K562 (cell line): ENCODE data around the gene KRTAP5-5. TPM values are rescaled to one million over a fixed set of nuclear protein-coding genes. Genes with fewer than 3 reads are reported as not detected.

Source experiments
- ATAC-seq: fragments of 200-7000 bp; cut with Tn5 transposase; 3 replicates; pipeline ENCODE4 v1.9.1; 2020; ENCODE audit warnings: moderate library complexity
- BruUV-seq: library from RNA; stranded (reverse); fragments of 400-500 nt; replicated peaks from 2 replicates; lab custom pipeline; 2021; lab: Mats Ljungman, UMichigan
- CTCF ChIA-PET: fragments of 300-600 bp; formaldehyde crosslinking; extraction: SDS; loops from one replicate; lab custom pipeline; 2021; ENCODE audit warnings: low intra/inter-chr PET ratio; lab: Yijun Ruan, JAX
- POLR2A ChIA-PET: fragments of 300-600, 350-650 bp; sonication (Branson Sonifier 250); formaldehyde crosslinking; extraction: SDS; loops from one replicate; lab custom pipeline; 2021; ENCODE audit warnings: antibody characterized with exemption, inconsistent platforms; lab: Yijun Ruan, JAX
- DNase-seq, 4 experiments: peaks; one replicate each; pipeline versions ENCODE4 v3.0.0 to v3.0.0-alpha.2; 2011 to 2018; ENCODE audit warnings: low spot score in 3 of 4, mixed read lengths in 3 of 4; ENCODE audit errors: extremely low read depth in 1 of 4
- FAIRE-seq: peaks from 2 replicates; lab custom pipeline; 2011; peaks lifted over from hg19 to GRCh38; lab: Jason Lieb, UNC
- H2AFZ ChIP-seq: 2 replicates; pipeline ENCODE4 v1.6.0; 2011; ENCODE audit warnings: low read depth, low read length, control low read depth, inconsistent platforms
- H3K27ac ChIP-seq: fragments of 200-600 bp; 3 replicates; pipeline ENCODE4 v1.8.0; 2011; ENCODE audit warnings: low read depth, mild to moderate bottlenecking, control low read depth, inconsistent platforms, low read length, moderate library complexity, mixed read lengths; ENCODE audit errors: extremely low read depth
- H3K27me3 ChIP-seq, 2 experiments: fragments of 300-600 bp in 1 of 2; 2 replicates in 1 of 2; 3 replicates in 1 of 2; pipeline versions ENCODE4 v1.6.0 to v1.8.0; 2011; ENCODE audit warnings: inconsistent platforms in 2 of 2, low read length in 2 of 2, mild to moderate bottlenecking in 1 of 2, mixed read lengths in 1 of 2, moderate library complexity in 1 of 2; ENCODE audit not compliant: control insufficient read depth in 2 of 2, insufficient read depth in 2 of 2
- H3K36me3 ChIP-seq: fragments of 300-600 bp; 3 replicates; pipeline ENCODE4 v1.8.0; 2011; ENCODE audit warnings: mild to moderate bottlenecking, low read length, inconsistent platforms; ENCODE audit not compliant: control insufficient read depth, insufficient read depth
- H3K4me1 ChIP-seq, 2 experiments: fragments of 200-600 bp in 1 of 2; replicated peaks in 1 of 2; 2 replicates in 1 of 2; 3 replicates in 1 of 2; pipeline versions ENCODE4 v1.5.1 to v1.8.0; 2011; ENCODE audit warnings: inconsistent platforms in 2 of 2, low read length in 2 of 2, mild to moderate bottlenecking in 1 of 2, mixed read lengths in 1 of 2, moderate library complexity in 1 of 2; ENCODE audit not compliant: control insufficient read depth in 2 of 2, insufficient read depth in 2 of 2
- H3K4me2 ChIP-seq: 2 replicates; pipeline ENCODE4 v1.6.1; 2011; ENCODE audit warnings: low read length, control low read depth, inconsistent platforms, mixed read lengths; ENCODE audit not compliant: insufficient read depth
- H3K4me3 ChIP-seq: fragments of 200-600 bp; sonication (generic), shearing (Covaris generic); 2 replicates; pipeline ENCODE4 v1.5.1; 2016; ENCODE audit warnings: control low read depth, inconsistent platforms
- H3K79me2 ChIP-seq: fragments of 200-600 bp; 3 replicates; pipeline ENCODE4 v1.8.0; 2011; ENCODE audit warnings: low read length, inconsistent platforms; ENCODE audit not compliant: control insufficient read depth, insufficient read depth
- H3K9ac ChIP-seq, 2 experiments: 2 replicates each; pipeline versions ENCODE4 v1.6.0 to v1.6.1; 2011; ENCODE audit warnings: low read depth in 2 of 2, low read length in 2 of 2, control low read depth in 1 of 2, inconsistent platforms in 1 of 2, mild to moderate bottlenecking in 1 of 2, mixed read lengths in 1 of 2; ENCODE audit not compliant: insufficient read depth in 1 of 2
- H3K9me1 ChIP-seq: one replicate; pipeline ENCODE4 v1.6.0; 2011; ENCODE audit warnings: inconsistent platforms, mild to moderate bottlenecking, low read length, moderate library complexity; ENCODE audit not compliant: control insufficient read depth, insufficient read depth
- H3K9me3 ChIP-seq: replicated peaks from 2 replicates; pipeline ENCODE4 v1.5.1; 2011; ENCODE audit warnings: low read depth, low read length, inconsistent platforms; ENCODE audit not compliant: control insufficient read depth, insufficient read depth
- H4K20me1 ChIP-seq: replicated peaks from 2 replicates; pipeline ENCODE4 v1.6.1; 2011; ENCODE audit warnings: low read length, inconsistent platforms, mixed read lengths; ENCODE audit not compliant: control insufficient read depth, insufficient read depth
- CHD1 ChIP-seq: fragments of 200-600 bp; sonication (generic); IDR thresholded peaks from one replicate; pipeline ENCODE4 v1.6.1; 2012; ENCODE audit warnings: mild to moderate bottlenecking, moderate library complexity, low read length, inconsistent platforms
- E4F1 ChIP-seq: fragments of 250-450 bp; sonication (Bioruptor Pico); IDR thresholded peaks from 2 replicates; pipeline ENCODE4 v1.5.0; 2021; ENCODE audit warnings: mild to moderate bottlenecking, borderline replicate concordance
- NFIX ChIP-seq: fragments of 250-450 bp; sonication (Bioruptor Pico); IDR thresholded peaks from 2 replicates; pipeline ENCODE4 v1.4.0; 2020; ENCODE audit warnings: low read depth, mild to moderate bottlenecking, moderate library complexity
- PRPF4 ChIP-seq: fragments of 200-400 bp; formaldehyde crosslinking; IDR thresholded peaks from one replicate; pipeline ENCODE4 v1.6.1; 2017; ENCODE audit warnings: low read length, low read depth, mild to moderate bottlenecking; ENCODE audit not compliant: insufficient read depth, poor library complexity, severe bottlenecking
- PURB ChIP-seq: sonication (generic); formaldehyde crosslinking; IDR thresholded peaks from 2 replicates; pipeline ENCODE4 v1.9.0; 2021; ENCODE audit warnings: low read depth, mild to moderate bottlenecking, missing genetic modification reagents
- SNIP1 ChIP-seq: fragments of 450-650 bp; IDR thresholded peaks from 2 replicates; pipeline ENCODE4 v1.7.1; 2017; ENCODE audit warnings: low read depth, mild to moderate bottlenecking
- TCFL5 ChIP-seq: fragments of 250-450 bp; sonication (Bioruptor Pico); conservative IDR thresholded peaks from 2 replicates; pipeline ENCODE4 v1.6.1; 2021; ENCODE audit warnings: mild to moderate bottlenecking, moderate library complexity, matching md5 sums
- TEAD2 ChIP-seq: fragments of 450-650 bp; IDR thresholded peaks from 2 replicates; pipeline ENCODE4 v1.6.1; 2016; ENCODE audit warnings: missing genetic modification characterization, control low read depth, missing compliant biosample characterization
- ZBTB26 ChIP-seq: fragments of 450-650 bp; formaldehyde crosslinking; IDR thresholded peaks from 2 replicates; pipeline ENCODE4 v1.4.0; 2022; ENCODE audit warnings: missing genetic modification characterization
- ZC3H8 ChIP-seq: fragments of 450-650 bp; IDR thresholded peaks from 2 replicates; pipeline ENCODE4 v1.6.1; 2017
- WGBS: fragments of 100-300 bp; shearing (Covaris generic); methylation state at CpG from one replicate; pipeline ENCODE4 v1.1.6; 2016; ENCODE audit warnings: low coverage, mixed read lengths; ENCODE audit not compliant: insufficient coverage; ENCODE audit errors: missing lambda C conversion rate; 5-methylcytosine and 5-hydroxymethylcytosine counted together
- in situ Hi-C: fragments of 300-500 bp; cut with MboI; formaldehyde crosslinking; loops from 4 replicates; pipeline ENCODE4 v1.15.0; 2018; ENCODE audit warnings: inconsistent platforms, mixed read lengths
- intact Hi-C: fragments of 100-400 bp; cut with micrococcal nuclease; formaldehyde crosslinking; loops from 2 replicates; pipeline ENCODE4 v1.14.2; 2022
- polyA plus RNA-seq, 8 experiments: library from polyadenylated mRNA; depleted of rRNA in 4 of 8; stranded (reverse) in 5 of 8; unstranded in 3 of 8; fragments of >200 nt; fragmentation: Nextera tagmentation in 2 of 8; fragmentation: Illumina TruSeq in 1 of 8; extraction: Ambion mirVana in 2 of 8; extraction: Trizol in 1 of 8; gene quantifications; 2 replicates each; pipeline versions ENCODE4 v1.2.1 to v1.2.3, GENCODE V29; 2011 to 2014; ENCODE audit warnings: inconsistent platforms in 1 of 8, missing spikeins in 1 of 8
- total RNA-seq, 7 experiments: library from RNA; depleted of rRNA in 6 of 7; stranded (reverse); fragments of >200 nt in 6 of 7; fragmentation: Illumina TruSeq in 2 of 7; extraction: Trizol in 2 of 7; gene quantifications; 2 replicates each; pipeline versions ENCODE4 v1.2.1 to v1.2.3, GENCODE V29; 2011 to 2021; ENCODE audit warnings: low replicate concordance in 1 of 7

Gene KRTAP5-5
- total and polyA plus RNA-seq, 9 of the 15 experiments (the other 6 are each of a cell fraction or from before 2014, with no cell fraction given), result not detected

- FAIRE-seq, result no peak
- no peak overlapping the region for H3K9ac ChIP-seq
- TF ChIP-seq TCFL5 (CRISPR knock-in tag), result no peak
- TF ChIP-seq CHD1, result no peak
- no peak for TF ChIP-seq ZBTB26 (CRISPR knock-in tag)
- TF ChIP-seq TEAD2 (tag), result no peak
- no peak for TF ChIP-seq PURB (CRISPR knock-in tag)
- no peak for TF ChIP-seq SNIP1
- TF ChIP-seq ZC3H8, result no peak
- TF ChIP-seq NFIX (CRISPR knock-in tag), result no peak
- no peak for TF ChIP-seq PRPF4
- no peak for TF ChIP-seq E4F1 (CRISPR knock-in tag)
- DNase-seq, result no peak
- H2AFZ ChIP-seq, result no peak overlapping the region
- H3K36me3 ChIP-seq, result no peaks in the 10 kb centered on the region
- ChIA-PET POLR2A (interaction anchor here (0.7 kb wide), 1 partner anchor 11 kb away, joined by 4 read pairs; no protein-coding TSS in a partner anchor), CTCF (no interaction called here)
- in situ Hi-C loops, result loop anchor here (25.0 kb wide), 1 partner anchor 332 kb away; no protein-coding TSS in a partner anchor
- no peaks in the 10 kb centered on the region for H3K4me1 ChIP-seq
- no peaks in the 10 kb centered on the region for H3K9me3 ChIP-seq
- no peak overlapping the region for H3K4me2 ChIP-seq
- H4K20me1 ChIP-seq, result no peaks in the 10 kb centered on the region
- H3K27me3 ChIP-seq, result peaks cover 12 to 31% of the 10 kb centered on the region in 2 experiments; a peak in 4 of 5 replicates
- BruUV-seq, result no TSS peak
- intact Hi-C loops, result no loop called here
- 15% methylated on average over 10 of the region's 10 CpGs for WGBS
- ATAC-seq, result no peak
- no peak overlapping the region for H3K27ac ChIP-seq
- H3K9me1 ChIP-seq, result no peaks in the 10 kb centered on the region
- no peaks in the 10 kb centered on the region for H3K79me2 ChIP-seq
- H3K4me3 ChIP-seq, result no peak overlapping the region
These were observed 50.3 kb downstream of the KRTAP5-5 start for GRCh38 chr11:1679881-1680280.

Other genes starting within 250 kb of the KRTAP5-5 start
Only the 7 nearest of the 13 such genes appear.
- 0.18 and 0.29 TPM in 2 replicates for gene DUSP8, start 57.5 kb upstream of the KRTAP5-5 start, total RNA-seq (2014; rRNA removed)
- 0.22 and 0.33 TPM in 2 replicates for gene DUSP8, start 57.5 kb upstream of the KRTAP5-5 start, total RNA-seq (2014; rRNA removed; fragmentation: Illumina TruSeq; extraction: Trizol)
- gene DUSP8, start 57.5 kb upstream of the KRTAP5-5 start, total RNA-seq (2015; rRNA removed; fragmentation: Illumina TruSeq; extraction: Trizol), result 0.14 TPM in 1 of 2 replicates, not detected in the other
- gene DUSP8, start 57.5 kb upstream of the KRTAP5-5 start, total RNA-seq (2021), result 0.83 and 2.0 TPM in 2 replicates
- gene DUSP8, start 57.5 kb upstream of the KRTAP5-5 start, polyA plus RNA-seq (2011; rRNA removed), result 2.0 and 4.4 TPM in 2 replicates
- gene DUSP8, start 57.5 kb upstream of the KRTAP5-5 start, polyA plus RNA-seq (2014; fragmentation: Illumina TruSeq; extraction: Trizol), result 0.86 and 1.7 TPM in 2 replicates
- gene DUSP8, start 57.5 kb upstream of the KRTAP5-5 start, polyA plus RNA-seq (2014; fragmentation: Nextera tagmentation; extraction: Ambion mirVana), result not detected
- 0.50 and 1.0 TPM in 2 replicates for gene DUSP8, start 57.5 kb upstream of the KRTAP5-5 start, polyA plus RNA-seq (2014; rRNA removed)
- not detected in 2 replicates for gene KRTAP5-1, start 44.5 kb upstream of the KRTAP5-5 start, total RNA-seq (2014; rRNA removed)
- not detected in 2 replicates for gene KRTAP5-1, start 44.5 kb upstream of the KRTAP5-5 start, total RNA-seq (2014; rRNA removed; fragmentation: Illumina TruSeq; extraction: Trizol)
- not detected in 2 replicates for gene KRTAP5-1, start 44.5 kb upstream of the KRTAP5-5 start, total RNA-seq (2015; rRNA removed; fragmentation: Illumina TruSeq; extraction: Trizol)
- not detected in 2 replicates for gene KRTAP5-1, start 44.5 kb upstream of the KRTAP5-5 start, total RNA-seq (2021)
- not detected in 2 replicates for gene KRTAP5-1, start 44.5 kb upstream of the KRTAP5-5 start, polyA plus RNA-seq (2011; rRNA removed)
- not detected in 2 replicates for gene KRTAP5-1, start 44.5 kb upstream of the KRTAP5-5 start, polyA plus RNA-seq (2014; fragmentation: Illumina TruSeq; extraction: Trizol)
- not detected for gene KRTAP5-1, start 44.5 kb upstream of the KRTAP5-5 start, polyA plus RNA-seq (2014; fragmentation: Nextera tagmentation; extraction: Ambion mirVana)
- gene KRTAP5-1, start 44.5 kb upstream of the KRTAP5-5 start, polyA plus RNA-seq (2014; rRNA removed), result not detected in 2 replicates
- not detected in 2 replicates for gene KRTAP5-2, start 31.5 kb upstream of the KRTAP5-5 start, total RNA-seq (2014; rRNA removed)
- not detected in 2 replicates for gene KRTAP5-2, start 31.5 kb upstream of the KRTAP5-5 start, total RNA-seq (2014; rRNA removed; fragmentation: Illumina TruSeq; extraction: Trizol)
- not detected in 2 replicates for gene KRTAP5-2, start 31.5 kb upstream of the KRTAP5-5 start, total RNA-seq (2015; rRNA removed; fragmentation: Illumina TruSeq; extraction: Trizol)
- gene KRTAP5-2, start 31.5 kb upstream of the KRTAP5-5 start, total RNA-seq (2021), result not detected in 2 replicates
- gene KRTAP5-2, start 31.5 kb upstream of the KRTAP5-5 start, polyA plus RNA-seq (2011; rRNA removed), result not detected in 2 replicates
- gene KRTAP5-2, start 31.5 kb upstream of the KRTAP5-5 start, polyA plus RNA-seq (2014; fragmentation: Illumina TruSeq; extraction: Trizol), result not detected in 2 replicates
- not detected for gene KRTAP5-2, start 31.5 kb upstream of the KRTAP5-5 start, polyA plus RNA-seq (2014; fragmentation: Nextera tagmentation; extraction: Ambion mirVana)
- gene KRTAP5-2, start 31.5 kb upstream of the KRTAP5-5 start, polyA plus RNA-seq (2014; rRNA removed), result not detected in 2 replicates
- not detected in 2 replicates for gene KRTAP5-3, start 21.3 kb upstream of the KRTAP5-5 start, total RNA-seq (2014; rRNA removed)
- not detected in 2 replicates for gene KRTAP5-3, start 21.3 kb upstream of the KRTAP5-5 start, total RNA-seq (2014; rRNA removed; fragmentation: Illumina TruSeq; extraction: Trizol)
- gene KRTAP5-3, start 21.3 kb upstream of the KRTAP5-5 start, total RNA-seq (2015; rRNA removed; fragmentation: Illumina TruSeq; extraction: Trizol), result not detected in 2 replicates
- not detected in 2 replicates for gene KRTAP5-3, start 21.3 kb upstream of the KRTAP5-5 start, total RNA-seq (2021)
- gene KRTAP5-3, start 21.3 kb upstream of the KRTAP5-5 start, polyA plus RNA-seq (2011; rRNA removed), result not detected in 2 replicates
- gene KRTAP5-3, start 21.3 kb upstream of the KRTAP5-5 start, polyA plus RNA-seq (2014; fragmentation: Illumina TruSeq; extraction: Trizol), result not detected in 2 replicates
- gene KRTAP5-3, start 21.3 kb upstream of the KRTAP5-5 start, polyA plus RNA-seq (2014; fragmentation: Nextera tagmentation; extraction: Ambion mirVana), result not detected
- not detected in 2 replicates for gene KRTAP5-3, start 21.3 kb upstream of the KRTAP5-5 start, polyA plus RNA-seq (2014; rRNA removed)
- gene KRTAP5-4, start 7.6 kb upstream of the KRTAP5-5 start, total RNA-seq (2014; rRNA removed), result not detected in 2 replicates
- not detected in 2 replicates for gene KRTAP5-4, start 7.6 kb upstream of the KRTAP5-5 start, total RNA-seq (2014; rRNA removed; fragmentation: Illumina TruSeq; extraction: Trizol)
- not detected in 2 replicates for gene KRTAP5-4, start 7.6 kb upstream of the KRTAP5-5 start, total RNA-seq (2015; rRNA removed; fragmentation: Illumina TruSeq; extraction: Trizol)
- not detected in 2 replicates for gene KRTAP5-4, start 7.6 kb upstream of the KRTAP5-5 start, total RNA-seq (2021)
- gene KRTAP5-4, start 7.6 kb upstream of the KRTAP5-5 start, polyA plus RNA-seq (2011; rRNA removed), result not detected in 2 replicates
- not detected in 2 replicates for gene KRTAP5-4, start 7.6 kb upstream of the KRTAP5-5 start, polyA plus RNA-seq (2014; fragmentation: Illumina TruSeq; extraction: Trizol)
- not detected for gene KRTAP5-4, start 7.6 kb upstream of the KRTAP5-5 start, polyA plus RNA-seq (2014; fragmentation: Nextera tagmentation; extraction: Ambion mirVana)
- gene KRTAP5-4, start 7.6 kb upstream of the KRTAP5-5 start, polyA plus RNA-seq (2014; rRNA removed), result not detected in 2 replicates
- not detected in 2 replicates for gene KRTAP5-6, start 67.4 kb downstream of the KRTAP5-5 start, total RNA-seq (2014; rRNA removed)
- gene KRTAP5-6, start 67.4 kb downstream of the KRTAP5-5 start, total RNA-seq (2014; rRNA removed; fragmentation: Illumina TruSeq; extraction: Trizol), result not detected in 2 replicates
- not detected in 2 replicates for gene KRTAP5-6, start 67.4 kb downstream of the KRTAP5-5 start, total RNA-seq (2015; rRNA removed; fragmentation: Illumina TruSeq; extraction: Trizol)
- gene KRTAP5-6, start 67.4 kb downstream of the KRTAP5-5 start, total RNA-seq (2021), result not detected in 2 replicates
- gene KRTAP5-6, start 67.4 kb downstream of the KRTAP5-5 start, polyA plus RNA-seq (2011; rRNA removed), result not detected in 2 replicates
- gene KRTAP5-6, start 67.4 kb downstream of the KRTAP5-5 start, polyA plus RNA-seq (2014; fragmentation: Illumina TruSeq; extraction: Trizol), result not detected in 2 replicates
- not detected for gene KRTAP5-6, start 67.4 kb downstream of the KRTAP5-5 start, polyA plus RNA-seq (2014; fragmentation: Nextera tagmentation; extraction: Ambion mirVana)
- not detected in 2 replicates for gene KRTAP5-6, start 67.4 kb downstream of the KRTAP5-5 start, polyA plus RNA-seq (2014; rRNA removed)
- 0.09 TPM in 1 of 2 replicates, not detected in the other for gene IFITM10, start 120.8 kb downstream of the KRTAP5-5 start, total RNA-seq (2014; rRNA removed)
- gene IFITM10, start 120.8 kb downstream of the KRTAP5-5 start, total RNA-seq (2014; rRNA removed; fragmentation: Illumina TruSeq; extraction: Trizol), result not detected in 2 replicates
- not detected in 2 replicates for gene IFITM10, start 120.8 kb downstream of the KRTAP5-5 start, total RNA-seq (2015; rRNA removed; fragmentation: Illumina TruSeq; extraction: Trizol)
- gene IFITM10, start 120.8 kb downstream of the KRTAP5-5 start, total RNA-seq (2021), result 0.13 TPM in 1 of 2 replicates, not detected in the other
- not detected in 2 replicates for gene IFITM10, start 120.8 kb downstream of the KRTAP5-5 start, polyA plus RNA-seq (2011; rRNA removed)
- not detected in 2 replicates for gene IFITM10, start 120.8 kb downstream of the KRTAP5-5 start, polyA plus RNA-seq (2014; fragmentation: Illumina TruSeq; extraction: Trizol)
- not detected for gene IFITM10, start 120.8 kb downstream of the KRTAP5-5 start, polyA plus RNA-seq (2014; fragmentation: Nextera tagmentation; extraction: Ambion mirVana)
- 0.08 TPM in 1 of 2 replicates, not detected in the other for gene IFITM10, start 120.8 kb downstream of the KRTAP5-5 start, polyA plus RNA-seq (2014; rRNA removed)